Natural killer cell (primary cell): ENCODE data around the gene ABHD11. TPM values are rescaled to one million over a fixed set of nuclear protein-coding genes. Genes with fewer than 3 reads are reported as not detected.

Experiments used
- ATAC-seq, 3 donors: fragments of 150-1000 bp in 2 of 3; fragments of 200-7000 bp in 1 of 3; cut with Tn5 transposase; 1 replicate in 1 of 3; 2 replicates in 2 of 3; pipeline ENCODE4 v1.10.0; 2021; ENCODE audit warnings: mild to moderate bottlenecking in 2 of 3, moderate library complexity in 2 of 3
- DNase-seq, 2 donors: peaks; one replicate each; pipeline versions ENCODE4 v3.0.0 to v3.0.0-alpha.2; 2013 to 2021; ENCODE audit warnings: mixed read lengths in 1 of 2
- H3K27ac ChIP-seq: one replicate; pipeline ENCODE4 v1.5.1; 2013; ENCODE audit warnings: mild to moderate bottlenecking, low read length
- H3K27me3 ChIP-seq: one replicate; pipeline ENCODE4 v1.6.1; 2013; ENCODE audit warnings: low read length; ENCODE audit not compliant: control insufficient read depth, insufficient read depth
- H3K36me3 ChIP-seq: one replicate; pipeline ENCODE4 v1.6.1; 2013; ENCODE audit warnings: low read length; ENCODE audit not compliant: control insufficient read depth, insufficient read depth
- H3K4me1 ChIP-seq: one replicate; pipeline ENCODE4 v1.6.1; 2013; ENCODE audit warnings: low read length; ENCODE audit not compliant: control insufficient read depth, insufficient read depth
- H3K4me3 ChIP-seq: one replicate; pipeline ENCODE4 v1.5.1; 2013; ENCODE audit warnings: low read length
- H3K9me3 ChIP-seq: one replicate; pipeline ENCODE4 v1.6.1; 2013; ENCODE audit warnings: low read length; ENCODE audit not compliant: control insufficient read depth, insufficient read depth
- H3K27ac Mint-ChIP-seq, 2 donors: one replicate each; pipeline ENCODE4 v1.8.0; 2022; ENCODE audit warnings: mild to moderate bottlenecking in 2 of 2, mixed read lengths in 2 of 2, moderate library complexity in 1 of 2
- H3K27me3 Mint-ChIP-seq, 2 donors: one replicate each; pipeline ENCODE4 v1.8.0; 2022; ENCODE audit warnings: low read depth in 2 of 2, mixed read lengths in 2 of 2
- H3K36me3 Mint-ChIP-seq: one replicate; pipeline ENCODE4 v1.8.0; 2022; ENCODE audit warnings: mixed read lengths
- H3K4me1 Mint-ChIP-seq, 2 donors: one replicate each; pipeline ENCODE4 v1.8.0; 2022; ENCODE audit warnings: mixed read lengths in 2 of 2
- H3K4me3 Mint-ChIP-seq: one replicate; pipeline ENCODE4 v1.8.0; 2022; ENCODE audit warnings: mild to moderate bottlenecking, moderate library complexity, mixed read lengths
- H3K9me3 Mint-ChIP-seq, 2 donors: one replicate each; pipeline ENCODE4 v1.8.0; 2022; ENCODE audit warnings: mixed read lengths in 2 of 2
- CTCF ChIP-seq: fragments of 200-600 bp; IDR thresholded peaks from one replicate; pipeline ENCODE4 v1.8.0; 2022; ENCODE audit warnings: antibody characterized with exemption
- WGBS: methylation state at CpG from one replicate; pipeline ENCODE4 v1.1.7; 2013; ENCODE audit warnings: missing lambda C conversion rate; ENCODE audit not compliant: insufficient coverage; 5-methylcytosine and 5-hydroxymethylcytosine counted together
- intact Hi-C: fragments of 100-400 bp; cut with micrococcal nuclease; formaldehyde crosslinking; loops from one replicate; pipeline ENCODE4 v1.14.2; 2022
- total RNA-seq, 4 donors: library from RNA; stranded (reverse); fragments of 120-200 nt in 1 of 4; gene quantifications; one replicate each; pipeline versions ENCODE4 v1.2.3 to v1.2.4, GENCODE V29; 2013 to 2022

Gene ABHD11
- total RNA-seq, 3 donors from 2014 or later (not counting 1 experiment from before 2014, with no cell fraction given), result 14.7 to 23.7 (median 20.0) TPM

- no peak overlapping the region for H3K4me3 ChIP-seq
- no peaks in the 10 kb centered on the region for H3K4me1 Mint-ChIP-seq
- no peaks in the 10 kb centered on the region for H3K9me3 Mint-ChIP-seq
- H3K36me3 Mint-ChIP-seq, result no peaks in the 10 kb centered on the region
- no peaks in the 10 kb centered on the region for H3K9me3 ChIP-seq
- WGBS, result 72% methylated on average over 8 of the region's 8 CpGs
- TF ChIP-seq CTCF, result no peak
- no peaks in the 10 kb centered on the region for H3K36me3 ChIP-seq
- no peak overlapping the region for H3K4me3 Mint-ChIP-seq
- no peak overlapping the region for H3K27ac ChIP-seq
- DNase-seq (no peak), ATAC-seq (no peak)
- no peak overlapping the region for H3K27ac Mint-ChIP-seq
- peaks cover 0 to 11% of the 10 kb centered on the region in 2 donors for H3K27me3 Mint-ChIP-seq
- H3K4me1 ChIP-seq, result no peaks in the 10 kb centered on the region
- H3K27me3 ChIP-seq, result no peaks in the 10 kb centered on the region
- intact Hi-C loops, result no loop called here
Measured at GRCh38 chr7:73761854-73762658, 23.5 kb upstream of the ABHD11 start.

GRCh38 chr7:73758581-73759138 lies 20.1 kb upstream of the ABHD11 start:
- Histone ChIP-seq H3K4me3 (no peak overlapping the region), H3K36me3 (no peaks in the 10 kb centered on the region), H3K27me3 (no peaks in the 10 kb centered on the region), H3K4me1 (no peaks in the 10 kb centered on the region), H3K27ac (no peak overlapping the region), H3K9me3 (no peaks in the 10 kb centered on the region)
- 61% methylated on average over 7 of the region's 7 CpGs for WGBS
- ATAC-seq (no peak), DNase-seq (no peak)
- Mint-ChIP-seq H3K4me3 (no peak overlapping the region), H3K36me3 (no peaks in the 10 kb centered on the region), H3K27me3 (peaks cover 0 to 7% of the 10 kb centered on the region in 2 donors), H3K4me1 (no peaks in the 10 kb centered on the region), H3K27ac (no peak overlapping the region), H3K9me3 (no peaks in the 10 kb centered on the region)
- intact Hi-C loops, result no loop called here
- no peak for TF ChIP-seq CTCF

- H3K27me3 Mint-ChIP-seq, result peaks cover 0 to 7% of the 10 kb centered on the region in 2 donors
- no peaks in the 10 kb centered on the region for H3K27me3 ChIP-seq
- no peak overlapping the region for H3K4me3 ChIP-seq
- no peak for ATAC-seq
- intact Hi-C loops, result no loop called here
- H3K4me1 Mint-ChIP-seq, result no peaks in the 10 kb centered on the region
- no peaks in the 10 kb centered on the region for H3K36me3 ChIP-seq
- WGBS, result 57% methylated on average over 15 of the region's 16 CpGs
- H3K4me3 Mint-ChIP-seq, result no peak overlapping the region
- H3K36me3 Mint-ChIP-seq, result no peaks in the 10 kb centered on the region
- no peak for DNase-seq
- no peaks in the 10 kb centered on the region for H3K4me1 ChIP-seq
- H3K9me3 ChIP-seq, result no peaks in the 10 kb centered on the region
- no peak overlapping the region for H3K27ac Mint-ChIP-seq
- no peaks in the 10 kb centered on the region for H3K9me3 Mint-ChIP-seq
- H3K27ac ChIP-seq, result no peak overlapping the region
- no peak for TF ChIP-seq CTCF
Measured at GRCh38 chr7:73749931-73750776, 11.6 kb upstream of the ABHD11 start.
